ENCODE measurements around the gene GRID1.
"Not testable (repeated sequence)": the region's sequence is repeated elsewhere in the genome, so short reads cannot be mapped to it uniquely, and the experiment has no call there.

Gene GRID1

GRCh38 chr10:86245015-86245394 is 121.6 kb downstream of the GRID1 start:
- no peak overlapping the region for H3K27ac ChIP-seq
- no peak for TF ChIP-seq ZFX (IDR thresholded peaks at IDR 0.05; ENCODE audit: borderline replicate concordance)
- TF ChIP-seq, protein P1, sequence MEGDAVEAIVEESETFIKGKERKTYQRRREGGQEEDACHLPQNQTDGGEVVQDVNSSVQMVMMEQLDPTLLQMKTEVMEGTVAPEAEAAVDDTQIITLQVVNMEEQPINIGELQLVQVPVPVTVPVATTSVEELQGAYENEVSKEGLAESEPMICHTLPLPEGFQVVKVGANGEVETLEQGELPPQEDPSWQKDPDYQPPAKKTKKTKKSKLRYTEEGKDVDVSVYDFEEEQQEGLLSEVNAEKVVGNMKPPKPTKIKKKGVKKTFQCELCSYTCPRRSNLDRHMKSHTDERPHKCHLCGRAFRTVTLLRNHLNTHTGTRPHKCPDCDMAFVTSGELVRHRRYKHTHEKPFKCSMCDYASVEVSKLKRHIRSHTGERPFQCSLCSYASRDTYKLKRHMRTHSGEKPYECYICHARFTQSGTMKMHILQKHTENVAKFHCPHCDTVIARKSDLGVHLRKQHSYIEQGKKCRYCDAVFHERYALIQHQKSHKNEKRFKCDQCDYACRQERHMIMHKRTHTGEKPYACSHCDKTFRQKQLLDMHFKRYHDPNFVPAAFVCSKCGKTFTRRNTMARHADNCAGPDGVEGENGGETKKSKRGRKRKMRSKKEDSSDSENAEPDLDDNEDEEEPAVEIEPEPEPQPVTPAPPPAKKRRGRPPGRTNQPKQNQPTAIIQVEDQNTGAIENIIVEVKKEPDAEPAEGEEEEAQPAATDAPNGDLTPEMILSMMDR (IDR thresholded peaks at IDR 0.05), result no peak

DNA sequence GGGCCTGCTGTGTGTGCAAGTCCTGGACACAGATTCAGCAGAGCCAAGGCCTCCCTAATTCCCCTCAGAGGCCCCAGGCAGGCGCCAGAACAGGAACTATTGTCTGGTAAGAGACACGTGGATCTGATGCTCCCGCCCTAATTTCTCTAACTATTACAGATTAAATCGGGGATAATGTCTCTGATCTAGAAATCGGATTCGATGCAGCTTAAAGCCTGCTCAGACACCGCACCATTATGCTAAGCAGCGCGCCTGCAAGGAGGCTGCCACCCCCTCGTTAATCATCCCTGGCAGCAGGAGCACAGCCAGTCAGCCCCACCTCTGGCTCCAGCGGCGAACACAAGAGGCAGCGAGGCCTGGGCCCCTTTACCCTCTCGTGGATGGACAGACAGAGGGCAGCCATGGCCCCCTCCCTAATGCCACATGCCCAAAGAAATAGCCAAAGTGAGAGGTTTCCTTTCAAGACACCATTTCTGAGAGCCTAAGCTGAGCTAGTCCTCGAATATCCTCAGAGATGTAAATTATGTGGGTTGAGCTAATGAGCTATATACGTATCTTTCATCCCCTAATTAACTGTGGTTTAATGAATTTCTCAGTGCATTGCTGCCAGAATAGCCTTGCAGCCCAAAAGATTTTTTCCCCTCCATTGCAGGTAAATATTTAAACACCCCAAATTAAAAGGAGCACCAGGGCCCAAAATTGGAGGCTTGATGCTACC is 122.1 kb downstream of the GRID1 start:
- H3K27ac ChIP-seq, result no peak overlapping the region

GRCh38 chr10:86243651-86244155 is 122.9 kb downstream of the GRID1 start:
- TF ChIP-seq, protein P1 (IDR thresholded peaks at IDR 0.05), result no peak
- TF ChIP-seq ZFX (IDR thresholded peaks at IDR 0.05; ENCODE audit: borderline replicate concordance), result no peak
- H3K27ac ChIP-seq, result no peak overlapping the region

More for the DNA sequence above, 122.1 kb downstream of the GRID1 start:
- TF ChIP-seq, protein P1 (IDR thresholded peaks at IDR 0.05), result no peak
- no peak for TF ChIP-seq ZFX (IDR thresholded peaks at IDR 0.05; ENCODE audit: borderline replicate concordance)

DNA sequence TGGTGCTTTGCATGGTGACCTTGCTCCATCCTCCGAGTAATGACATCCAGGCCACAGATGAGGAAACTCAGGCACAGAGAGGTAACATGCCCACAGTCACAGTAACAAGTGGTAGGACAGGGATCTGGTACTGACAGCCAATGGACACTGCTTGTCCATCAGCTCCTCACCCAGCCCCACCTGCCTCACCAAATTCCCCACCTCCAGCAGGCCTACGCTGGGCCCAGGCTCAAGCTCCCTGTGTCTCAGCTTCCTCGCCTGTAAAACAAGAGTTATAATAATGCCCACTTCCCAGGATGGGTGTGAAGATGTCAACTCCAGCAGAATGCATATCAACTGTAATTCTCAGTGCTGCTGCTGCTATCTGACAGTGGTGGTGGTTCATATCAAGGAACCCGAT is 123.8 kb downstream of the GRID1 start:
- TF ChIP-seq, protein P1 (IDR thresholded peaks at IDR 0.05), result no peak
- TF ChIP-seq ZFX (IDR thresholded peaks at IDR 0.05; ENCODE audit: borderline replicate concordance), result no peak
- H3K27ac ChIP-seq, result no peak overlapping the region

DNA sequence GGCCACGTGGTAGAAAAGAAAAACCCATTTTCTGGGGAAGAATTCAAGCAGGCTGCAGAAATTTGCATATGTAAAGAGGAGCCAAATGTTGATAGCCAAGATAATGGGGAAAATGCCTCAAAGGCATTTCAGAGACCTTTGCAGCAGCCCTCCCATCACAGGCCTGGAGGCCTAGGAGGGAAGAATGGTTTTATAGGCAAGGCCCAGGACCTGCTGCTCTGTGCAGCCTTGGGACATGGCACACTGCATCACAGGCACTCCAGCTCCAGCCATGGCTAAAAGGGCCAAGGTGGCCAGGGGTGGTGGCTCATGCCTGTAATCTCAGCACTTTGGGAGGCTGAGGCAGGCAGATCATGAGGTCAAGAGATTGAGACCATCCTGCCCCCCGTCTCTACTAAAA is 128.5 kb downstream of the GRID1 start:
- not testable (repeated sequence) for H3K27ac ChIP-seq

GRCh38 chr10:86234541-86235270 is 131.9 kb downstream of the GRID1 start:
- TF ChIP-seq ZFX (IDR thresholded peaks at IDR 0.05; ENCODE audit: borderline replicate concordance), result no peak
- TF ChIP-seq, protein P1 (IDR thresholded peaks at IDR 0.05), result no peak

DNA sequence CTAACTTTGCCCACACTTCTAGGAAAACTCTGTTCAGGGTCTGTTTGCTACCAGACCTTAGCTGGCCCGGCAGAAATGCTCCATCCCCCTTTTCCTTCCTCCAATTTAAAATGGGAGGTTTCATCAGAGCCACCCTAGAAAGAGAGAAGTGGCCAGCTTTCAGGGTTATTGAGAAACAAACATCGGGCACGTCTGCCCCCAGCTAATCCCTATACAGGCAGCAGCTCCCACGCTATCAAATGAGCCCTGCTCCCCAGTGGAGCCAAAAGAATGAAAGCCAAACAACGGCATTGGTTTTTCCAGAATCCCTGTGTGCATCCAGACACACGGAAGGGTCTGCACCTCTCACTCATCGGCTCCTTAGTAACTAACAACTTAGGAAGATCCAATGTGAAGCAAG is 132.5 kb downstream of the GRID1 start:
- no peak for TF ChIP-seq ZFX (IDR thresholded peaks at IDR 0.05; ENCODE audit: borderline replicate concordance)
- TF ChIP-seq, protein P1 (IDR thresholded peaks at IDR 0.05), result no peak
- no peak overlapping the region for H3K27ac ChIP-seq

More at GRCh38 chr10:86234541-86235270, 131.9 kb downstream of the GRID1 start:
- H3K27ac ChIP-seq, result no peak overlapping the region

Data from 22Rv1 (cell line).